Ovary (tissue), 9 donors: ENCODE data around the gene FIG4. TPM values are rescaled to one million over a fixed set of nuclear protein-coding genes. Genes with fewer than 3 reads are reported as not detected.
"Not testable (repeated sequence)": the region's sequence is repeated elsewhere in the genome, so short reads cannot be mapped to it uniquely, and the experiment has no call there.

Experiments used
- DNase-seq, 5 donors: peaks; one replicate each; pipeline ENCODE4 v3.0.0-alpha.2; 2019 to 2020
- H3K27ac ChIP-seq, 2 donors: fragments of 200-600 bp; one replicate each; pipeline versions ENCODE4 v1.5.1 to v1.8.0; 2019 to 2022
- H3K27me3 ChIP-seq: fragments of 200-600 bp; one replicate; pipeline ENCODE4 v1.8.0; 2022
- H3K36me3 ChIP-seq: fragments of 200-600 bp; sonication (generic); one replicate; pipeline ENCODE4 v1.5.1; 2019
- H3K4me1 ChIP-seq: one replicate; pipeline ENCODE4 v1.8.1; 2013; ENCODE audit warnings: mild to moderate bottlenecking, moderate library complexity; ENCODE audit not compliant: insufficient read depth
- H3K4me3 ChIP-seq: fragments of 200-600 bp; sonication (generic); one replicate; pipeline ENCODE4 v1.5.1; 2017
- H3K9me3 ChIP-seq, 2 donors: fragments of 200-600 bp in 1 of 2; sonication (generic) in 1 of 2; one replicate each; pipeline versions ENCODE4 v1.5.1 to v1.8.1; 2013 to 2019; ENCODE audit warnings: mild to moderate bottlenecking in 1 of 2, moderate library complexity in 1 of 2
- CTCF ChIP-seq, 3 donors: fragments of 450-650 bp in 2 of 3; fragments of 200-600 bp in 1 of 3; IDR thresholded peaks; one replicate each; pipeline versions ENCODE4 v1.5.1 to v1.8.0; 2016 to 2022; ENCODE audit warnings: antibody characterized with exemption in 3 of 3, mild to moderate bottlenecking in 1 of 3
- EP300 ChIP-seq: sonication (generic); formaldehyde crosslinking; IDR thresholded peaks from one replicate; pipeline ENCODE4 v1.6.1; 2017; ENCODE audit warnings: antibody characterized with exemption
- POLR2A ChIP-seq: fragments of 450-650 bp; IDR thresholded peaks from one replicate; pipeline ENCODE4 v1.6.1; 2017; ENCODE audit warnings: antibody characterized with exemption, mild to moderate bottlenecking, moderate library complexity
- WGBS, 3 donors: extraction: QIAGEN DNeasy Blood & Tissue Kit in 1 of 3; methylation state at CpG; one replicate each; pipeline versions ENCODE4 v1.1.5 to v1.1.7; 2013 to 2017; 5-methylcytosine and 5-hydroxymethylcytosine counted together
- intact Hi-C, 4 donors: fragments of 100-400 bp; cut with DNase I; formaldehyde crosslinking; loops; one replicate each; pipeline versions ENCODE4 v1.11.0 to v1.15.1; 2022 to 2023
- polyA plus RNA-seq, 2 donors: library from polyadenylated mRNA; stranded (reverse); fragments of 200-250 nt in 1 of 2; fragments of 350-450 nt in 1 of 2; fragmentation: Illumina TruSeq in 1 of 2; extraction: RNeasy Lipid Tissue Mini Kit (QIAGEN cat#74804) in 1 of 2; gene quantifications; one replicate each; pipeline ENCODE4 v1.2.3, GENCODE V29; 2013 to 2014
- total RNA-seq, 7 donors: library from RNA; depleted of rRNA in 2 of 7; stranded (reverse); fragments of >200 nt in 2 of 7; fragmentation: NEBNext Ultra II Directional in 3 of 7; extraction: Animal tissue kit (Norgen Biotek cat#: 25700) in 3 of 7; gene quantifications; one replicate each; pipeline versions ENCODE4 v1.1.0 to v1.2.4, GENCODE V29; 2016 to 2023
- donor health status: DM: no; HTN: no; CAD: no; lungs with moderate emphysema.
- donor health status: DM: no; HTN: no; CAD: no.
- donor health status: Bipolar disorder and iron deficiency.
- donor health status: DM: yes; HTN: yes; CAD: no.
- donor health status: DM: no; HTN: no; CAD: no.
- donor health status: DM: yes; HTN: yes; CAD: no.

Gene FIG4
- total and polyA plus RNA-seq, 9 donors: 7.4 to 17.5 (median 13.3) TPM

GRCh38 chr6:109853951-109854350 lies 162.9 kb downstream of the FIG4 start:
- no peak for DNase-seq
- TF ChIP-seq POLR2A: no peak
- TF ChIP-seq CTCF (IDR thresholded peaks at IDR 0.05): no peak
- TF ChIP-seq EP300: no peak
- H3K9me3 ChIP-seq: no peaks in the 10 kb centered on the region
- no peaks in the 10 kb centered on the region for H3K27me3 ChIP-seq
- intact Hi-C loops: no loop called here
- no peak overlapping the region for H3K4me3 ChIP-seq
- no peaks in the 10 kb centered on the region for H3K4me1 ChIP-seq
- no peak overlapping the region for H3K27ac ChIP-seq
- 90 to 92% (median 91%) methylated on average over 2 of the region's 2 CpGs for WGBS, 3 donors
- no peaks in the 10 kb centered on the region for H3K36me3 ChIP-seq

- Histone ChIP-seq H3K4me1 (no peaks in the 10 kb centered on the region), H3K27ac (no peak overlapping the region), H3K36me3 (no peaks in the 10 kb centered on the region), H3K9me3 (no peaks in the 10 kb centered on the region), H3K27me3 (no peaks in the 10 kb centered on the region), H3K4me3 (no peak overlapping the region)
- WGBS, 3 donors: 85 to 89% (median 85%) methylated on average over 8 of the region's 8 CpGs
- no peak for DNase-seq
- TF ChIP-seq CTCF (IDR thresholded peaks at IDR 0.05): no peak
- TF ChIP-seq POLR2A: no peak
- TF ChIP-seq EP300: no peak
- intact Hi-C loops: no loop called here
These were observed 163.6 kb downstream of the FIG4 start for GRCh38 chr6:109854541-109855308.

- DNase-seq, H3K9me3 ChIP-seq, H3K27me3 ChIP-seq, H3K27ac ChIP-seq, intact Hi-C loops, H3K36me3 ChIP-seq, H3K4me1 ChIP-seq, H3K4me3 ChIP-seq: not testable (repeated sequence)
- 95 to 97% (median 95%) methylated on average over 9 of the region's 9 CpGs for WGBS, 3 donors
These were observed 164.5 kb downstream of the FIG4 start for GRCh38 chr6:109855476-109856040.

- Histone ChIP-seq H3K36me3 (no peaks in the 10 kb centered on the region), H3K4me1 (peaks cover 3% of the 10 kb centered on the region), H3K27me3 (no peaks in the 10 kb centered on the region), H3K27ac (no peak overlapping the region), H3K9me3 (no peaks in the 10 kb centered on the region), H3K4me3 (no peak overlapping the region)
- intact Hi-C loops: no loop called here
- TF ChIP-seq CTCF (IDR thresholded peaks at IDR 0.05) (no peak), EP300 (no peak), POLR2A (no peak)
- no peak for DNase-seq
These were observed 170.8 kb downstream of the FIG4 start for GRCh38 chr6:109861946-109862345.

- Histone ChIP-seq H3K36me3 (no peaks in the 10 kb centered on the region), H3K9me3 (no peaks in the 10 kb centered on the region), H3K4me1 (peaks cover 11% of the 10 kb centered on the region), H3K27me3 (no peaks in the 10 kb centered on the region), H3K27ac (no peak overlapping the region), H3K4me3 (no peak overlapping the region)
- WGBS, 3 donors: 94 to 98% (median 94%) methylated on average over 2 of the region's 2 CpGs
- no peak for DNase-seq
- TF ChIP-seq POLR2A (no peak), CTCF (IDR thresholded peaks at IDR 0.05) (no peak), EP300 (no peak)
- intact Hi-C loops: no loop called here
These were observed 173.0 kb downstream of the FIG4 start for GRCh38 chr6:109864050-109864449.
